C4-2B (cell line): Measurements from ENCODE around the gene RPS6KA4.

Experiments
- CTCF ChIP-seq: fragments of 450-650 bp; conservative IDR thresholded peaks from 2 replicates; pipeline ENCODE4 v1.5.1; 2017; ENCODE audit warnings: mild to moderate bottlenecking
- ZFX ChIP-seq: fragments of 450-650 bp; IDR thresholded peaks from 2 replicates; pipeline ENCODE4 v1.6.1; 2017

GRCh38 chr11:64314146-64314804 lies 44.7 kb upstream of the RPS6KA4 start:
- TF ChIP-seq CTCF = no peak; the same call in 1 of the 2 replicates
- TF ChIP-seq ZFX = no peak
